Lower lobe of right lung (tissue), 2 donors: ENCODE results near the gene EZH2. TPM values are rescaled to one million over a fixed set of nuclear protein-coding genes. Genes with fewer than 3 reads are reported as not detected.

Source experiments
- ATAC-seq, 2 donors: fragments of 200-7000 bp; cut with Tn5 transposase; one replicate each; pipeline ENCODE4 v1.9.1; 2020 to 2022; ENCODE audit warnings: mild to moderate bottlenecking in 2 of 2, moderate library complexity in 2 of 2
- DNase-seq: peaks from one replicate; pipeline ENCODE4 v3.0.0-alpha.2; 2020
- H3K27ac ChIP-seq: fragments of 200-600 bp; one replicate; pipeline ENCODE4 v1.8.0; 2022
- H3K27me3 ChIP-seq: fragments of 200-600 bp; one replicate; pipeline ENCODE4 v1.8.0; 2022; ENCODE audit warnings: low read depth
- H3K36me3 ChIP-seq: fragments of 200-600 bp; one replicate; pipeline ENCODE4 v1.8.0; 2022; ENCODE audit warnings: mild to moderate bottlenecking
- H3K4me1 ChIP-seq: fragments of 200-600 bp; one replicate; pipeline ENCODE4 v1.8.0; 2022
- H3K4me3 ChIP-seq: fragments of 200-600 bp; one replicate; pipeline ENCODE4 v1.8.0; 2022; ENCODE audit warnings: mild to moderate bottlenecking
- H3K9me3 ChIP-seq: fragments of 200-600 bp; one replicate; pipeline ENCODE4 v1.8.0; 2022
- intact Hi-C: fragments of 100-400 bp; cut with DNase I; formaldehyde crosslinking; loops from one replicate; pipeline ENCODE4 v1.11.0; 2022
- total RNA-seq: library from RNA; stranded (reverse); fragmentation: NEBNext Ultra II Directional; extraction: Animal tissue kit (Norgen Biotek cat#: 25700); gene quantifications from one replicate; pipeline ENCODE4 v1.2.1, GENCODE V29; 2021
- TF ChIP-seq, protein P1 (sequence below): fragments of 200-600 bp; IDR thresholded peaks from one replicate; pipeline ENCODE4 v1.8.0; 2022; ENCODE audit warnings: antibody characterized with exemption, mild to moderate bottlenecking
- donor health status: DM: no; HTN: yes; CAD: no; lungs with severe emphysema.

Gene EZH2
- total RNA-seq, 1 donor from 2014 or later: 3.5 TPM

DNA sequence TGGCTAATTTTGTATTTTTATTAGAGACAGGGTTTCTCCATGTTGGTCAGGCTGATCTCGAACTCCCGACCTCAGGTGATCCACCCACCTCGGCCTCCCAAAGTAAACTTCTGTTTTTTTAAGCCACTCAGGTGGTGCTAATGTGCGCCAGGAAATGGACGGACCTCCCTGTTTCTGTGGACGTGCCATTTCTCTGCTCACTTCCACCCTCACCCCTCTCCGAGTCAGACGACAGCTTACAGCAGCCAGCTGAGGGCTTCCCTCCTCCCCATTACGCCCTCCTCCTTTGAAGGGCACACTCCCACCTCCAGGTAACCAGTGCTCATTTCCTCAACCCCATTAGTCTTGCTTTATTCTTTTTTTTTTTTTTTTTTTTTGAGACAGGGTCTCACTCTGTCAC, 41.7 kb upstream of the EZH2 start:
- TF ChIP-seq, protein P1, sequence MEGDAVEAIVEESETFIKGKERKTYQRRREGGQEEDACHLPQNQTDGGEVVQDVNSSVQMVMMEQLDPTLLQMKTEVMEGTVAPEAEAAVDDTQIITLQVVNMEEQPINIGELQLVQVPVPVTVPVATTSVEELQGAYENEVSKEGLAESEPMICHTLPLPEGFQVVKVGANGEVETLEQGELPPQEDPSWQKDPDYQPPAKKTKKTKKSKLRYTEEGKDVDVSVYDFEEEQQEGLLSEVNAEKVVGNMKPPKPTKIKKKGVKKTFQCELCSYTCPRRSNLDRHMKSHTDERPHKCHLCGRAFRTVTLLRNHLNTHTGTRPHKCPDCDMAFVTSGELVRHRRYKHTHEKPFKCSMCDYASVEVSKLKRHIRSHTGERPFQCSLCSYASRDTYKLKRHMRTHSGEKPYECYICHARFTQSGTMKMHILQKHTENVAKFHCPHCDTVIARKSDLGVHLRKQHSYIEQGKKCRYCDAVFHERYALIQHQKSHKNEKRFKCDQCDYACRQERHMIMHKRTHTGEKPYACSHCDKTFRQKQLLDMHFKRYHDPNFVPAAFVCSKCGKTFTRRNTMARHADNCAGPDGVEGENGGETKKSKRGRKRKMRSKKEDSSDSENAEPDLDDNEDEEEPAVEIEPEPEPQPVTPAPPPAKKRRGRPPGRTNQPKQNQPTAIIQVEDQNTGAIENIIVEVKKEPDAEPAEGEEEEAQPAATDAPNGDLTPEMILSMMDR: no peak
- intact Hi-C loops: no loop called here
- DNase-seq: no peak

DNA sequence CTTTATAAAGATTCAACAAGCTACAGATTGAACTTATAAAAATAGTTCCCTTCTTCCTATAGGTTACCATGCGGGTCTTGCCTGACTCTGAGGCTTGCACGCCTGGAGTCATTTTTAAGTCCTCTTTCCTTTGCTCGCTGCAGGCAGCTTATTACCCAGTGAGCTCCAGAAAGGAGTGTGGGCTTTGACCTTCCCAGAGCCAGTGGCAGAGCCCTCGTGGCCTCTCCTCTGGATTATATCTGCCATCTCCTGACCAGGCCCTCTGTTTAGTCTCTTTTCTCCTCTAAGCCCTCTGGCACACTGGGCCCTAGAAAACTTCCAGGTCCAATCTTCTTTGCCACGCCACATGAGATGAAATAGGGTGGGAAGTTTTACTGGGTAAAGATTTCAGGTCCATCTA, 39.9 kb upstream of the EZH2 start:
- Histone ChIP-seq H3K4me1 (no peaks in the 10 kb centered on the region), H3K36me3 (no peaks in the 10 kb centered on the region), H3K27ac (no peak overlapping the region), H3K4me3 (no peak overlapping the region), H3K27me3 (no peaks in the 10 kb centered on the region), H3K9me3 (no peaks in the 10 kb centered on the region)
- DNase-seq (no peak), ATAC-seq (no peak)
- intact Hi-C loops: no loop called here
- TF ChIP-seq, protein P1: no peak

More for the DNA sequence above, 41.7 kb upstream of the EZH2 start:
- Histone ChIP-seq H3K27me3 (no peaks in the 10 kb centered on the region), H3K4me3 (no peak overlapping the region), H3K27ac (no peak overlapping the region), H3K36me3 (no peaks in the 10 kb centered on the region), H3K9me3 (no peaks in the 10 kb centered on the region), H3K4me1 (no peaks in the 10 kb centered on the region)
- ATAC-seq: no peak

DNA sequence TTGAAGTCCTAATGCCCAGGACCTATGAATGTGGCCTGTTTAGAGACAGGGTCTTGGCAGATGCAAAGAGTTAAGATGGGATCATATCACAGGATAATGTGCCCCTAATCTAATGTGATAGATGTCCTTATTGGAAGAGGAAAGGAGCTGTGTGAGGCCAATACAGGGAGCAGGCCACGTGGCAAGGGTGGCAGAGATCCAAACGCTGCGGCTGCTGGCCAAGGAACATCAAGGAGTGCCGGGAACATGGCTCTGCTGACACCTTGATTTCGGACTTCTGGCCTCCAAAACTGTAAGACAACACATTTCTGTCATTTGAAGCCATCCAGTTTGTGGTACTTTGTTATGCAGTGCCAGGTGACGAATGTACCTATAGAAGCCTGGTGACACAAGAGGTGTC, 37.7 kb upstream of the EZH2 start:
- Histone ChIP-seq H3K27ac (no peak overlapping the region), H3K36me3 (no peaks in the 10 kb centered on the region), H3K9me3 (no peaks in the 10 kb centered on the region), H3K4me1 (no peaks in the 10 kb centered on the region), H3K27me3 (no peaks in the 10 kb centered on the region), H3K4me3 (no peak overlapping the region)
- no peak for ATAC-seq
- intact Hi-C loops: no loop called here
- no peak for DNase-seq
- TF ChIP-seq, protein P1: no peak

DNA sequence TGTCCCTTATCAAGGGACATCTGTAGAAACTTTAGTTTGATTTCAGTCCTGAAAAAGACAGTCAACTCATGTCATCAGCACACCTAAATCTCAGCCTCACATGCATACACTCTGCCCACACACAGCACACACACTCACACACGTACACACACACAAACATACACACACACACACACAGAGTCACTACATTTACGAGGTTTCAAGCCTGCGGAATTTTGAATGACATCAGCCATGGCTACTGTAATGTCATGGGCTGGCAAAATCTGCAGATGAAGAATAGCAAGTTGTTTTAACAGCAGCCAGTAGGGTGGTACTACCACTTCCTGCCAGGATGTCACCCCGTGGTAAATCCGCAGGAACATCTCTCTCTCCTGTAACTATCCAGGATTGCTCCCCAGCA, 37.1 kb upstream of the EZH2 start:
- DNase-seq (no peak), ATAC-seq (no peak)
- TF ChIP-seq, protein P1: no peak
- no peak overlapping the region for H3K4me3 ChIP-seq
- H3K27ac ChIP-seq: no peak overlapping the region
- no peaks in the 10 kb centered on the region for H3K9me3 ChIP-seq
- intact Hi-C loops: no loop called here
- H3K4me1 ChIP-seq: no peaks in the 10 kb centered on the region
- no peaks in the 10 kb centered on the region for H3K36me3 ChIP-seq
- no peaks in the 10 kb centered on the region for H3K27me3 ChIP-seq

DNA sequence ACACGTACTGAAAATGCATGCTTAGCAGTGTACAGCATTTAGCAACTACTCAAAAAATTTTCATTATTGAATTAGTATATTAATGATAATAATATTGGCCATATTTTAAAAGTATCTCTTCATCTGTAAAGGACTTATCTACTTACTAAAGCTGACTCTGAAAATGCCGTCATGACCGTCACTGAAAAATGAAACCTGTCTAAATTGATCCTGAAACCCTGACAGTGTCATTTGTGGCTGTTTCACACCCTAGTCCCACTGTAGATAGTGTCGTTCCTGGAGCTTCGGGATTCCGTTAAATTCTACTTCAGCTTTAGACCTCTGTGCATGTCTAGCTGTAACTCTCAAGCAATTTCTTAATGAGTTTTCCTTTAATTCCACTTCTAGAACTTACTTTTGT, 35.8 kb upstream of the EZH2 start:
- DNase-seq: no peak
- intact Hi-C loops: no loop called here
- TF ChIP-seq, protein P1: no peak
- Histone ChIP-seq H3K4me1 (no peaks in the 10 kb centered on the region), H3K27me3 (no peaks in the 10 kb centered on the region), H3K9me3 (no peaks in the 10 kb centered on the region), H3K4me3 (no peak overlapping the region), H3K27ac (no peak overlapping the region), H3K36me3 (no peaks in the 10 kb centered on the region)
- ATAC-seq: no peak

DNA sequence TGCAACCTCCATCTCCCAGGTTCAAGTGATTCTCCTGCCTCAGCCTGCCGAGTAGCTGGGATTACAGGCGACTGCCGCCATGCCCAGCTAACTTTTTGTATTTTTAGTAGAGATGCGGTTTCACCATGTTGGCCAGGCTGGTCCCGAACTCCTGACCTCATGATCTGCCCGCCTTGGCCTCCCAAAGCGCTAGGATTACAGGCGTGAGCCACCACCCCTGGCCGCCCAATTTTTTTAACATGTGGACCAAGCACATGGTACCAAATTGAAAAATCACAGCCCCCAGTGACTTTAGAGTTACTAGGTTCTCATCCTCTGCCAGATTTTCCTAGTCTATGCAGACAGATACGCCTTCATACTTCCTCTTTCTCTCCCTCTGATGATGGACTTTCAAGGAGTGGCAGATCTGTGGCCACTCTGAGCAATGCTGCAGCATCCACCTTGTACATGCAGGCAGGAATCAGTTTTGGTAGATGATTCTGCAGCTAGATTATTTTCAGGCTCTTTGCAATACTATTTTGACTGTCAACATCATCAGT, 34.0 kb upstream of the EZH2 start:
- Histone ChIP-seq H3K4me3 (no peak overlapping the region), H3K27ac (no peak overlapping the region), H3K9me3 (no peaks in the 10 kb centered on the region), H3K4me1 (no peaks in the 10 kb centered on the region), H3K36me3 (no peaks in the 10 kb centered on the region), H3K27me3 (no peaks in the 10 kb centered on the region)
- TF ChIP-seq, protein P1: no peak
- intact Hi-C loops: no loop called here
- ATAC-seq: no peak
- DNase-seq: no peak
